Measurements from ENCODE around the gene GNAZ.

GRCh38 chr22:23060612-23061400, 9.5 kb upstream of the GNAZ start:
- TF ChIP-seq GATA2 (IDR thresholded peaks at IDR 0.05; ENCODE audit: low read depth, low read length) (no peak), GATA3 (IDR thresholded peaks at IDR 0.05; ENCODE audit: low read depth, low read length) (no peak)
